ENCODE data around the gene SLC66A3.
A peak's percentile ranks its signal among the peaks of the same experiment; 100 is the strongest.

DNA sequence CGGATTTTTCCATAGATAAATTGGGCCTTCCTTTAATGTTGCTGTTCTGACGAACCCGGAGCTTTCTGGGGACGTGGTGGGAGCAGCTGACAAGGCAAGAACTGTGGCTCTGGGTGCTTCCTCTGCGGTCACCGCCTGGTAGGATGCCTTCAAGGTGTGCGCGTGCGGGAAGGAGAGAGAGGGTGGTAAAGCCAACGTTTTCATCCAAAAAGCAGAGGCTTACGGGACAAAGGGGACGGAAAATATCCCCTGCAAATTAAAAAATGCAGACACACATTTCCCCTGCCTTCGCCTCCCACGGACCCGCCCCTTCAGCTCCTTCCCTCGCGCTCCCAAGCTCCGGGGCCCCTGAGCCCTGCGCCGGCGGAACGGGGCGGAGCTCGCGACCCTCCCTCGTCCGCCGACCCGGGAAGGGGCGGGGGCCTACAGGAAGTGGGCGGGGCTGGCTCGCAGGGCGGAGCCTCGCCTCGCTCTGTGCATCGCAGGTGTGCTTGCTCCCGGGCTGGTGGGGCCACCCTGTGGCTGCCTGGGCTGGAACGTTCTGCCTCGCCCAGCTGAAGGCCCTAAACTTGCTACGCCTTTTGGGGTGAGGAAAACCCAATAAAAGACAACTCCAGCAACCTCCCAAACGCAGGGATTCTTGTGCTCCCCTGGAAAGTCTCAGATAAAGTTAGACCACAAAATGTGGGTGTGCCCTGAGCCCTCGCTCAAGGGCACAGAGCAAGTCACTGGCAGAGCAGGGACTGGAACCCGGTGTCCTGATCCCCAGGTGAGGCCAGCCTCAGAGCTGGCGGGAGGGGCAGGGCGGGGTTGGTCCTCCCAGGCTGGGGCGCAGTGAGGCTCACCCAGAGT lies 25.4 kb upstream of the SLC66A3 start:
- TF ChIP-seq EP300 (IDR thresholded peaks at IDR 0.05) (no peak), POLR2A (IDR thresholded peaks at IDR 0.05) (no peak), CTCF (IDR thresholded peaks at IDR 0.05) (peak in 1 of 2 donors; percentile 7)
